DMS53 treated with DMSO at 0.1 percent for 48 hours (cell line): Measurements from ENCODE around the gene WSB1.
A peak's percentile ranks its signal among the peaks of the same experiment; 100 is the strongest.

Experiments used
- DNase-seq: peaks from one replicate; lab custom pipeline; 2025; ENCODE audit not compliant: unreplicated experiment; lab: John Stamatoyannopoulos, UW

WSB1 gene

GRCh38 chr17:27333410-27333980 is 39.6 kb downstream of the WSB1 start:
- no peak for DNase-seq

GRCh38 chr17:27336184-27336583 is 42.3 kb downstream of the WSB1 start:
- DNase-seq = no peak

GRCh38 chr17:27338536-27338985 is 44.6 kb downstream of the WSB1 start:
- DNase-seq = no peak

- DNase-seq = no peak
Observed at GRCh38 chr17:27339198-27339835, 45.4 kb downstream of the WSB1 start.

GRCh38 chr17:27339836-27340550 is 46.1 kb downstream of the WSB1 start:
- no peak for DNase-seq

GRCh38 chr17:27340575-27340974 is 46.7 kb downstream of the WSB1 start:
- no peak for DNase-seq

GRCh38 chr17:27341041-27341471 is 47.1 kb downstream of the WSB1 start:
- DNase-seq = peak; percentile 33

GRCh38 chr17:27342059-27342458 is 48.1 kb downstream of the WSB1 start:
- DNase-seq = no peak

- no peak for DNase-seq
Observed at GRCh38 chr17:27343294-27343693, 49.4 kb downstream of the WSB1 start.

- no peak for DNase-seq
Observed at GRCh38 chr17:27343977-27344607, 50.2 kb downstream of the WSB1 start.

GRCh38 chr17:27345141-27345904 is 51.4 kb downstream of the WSB1 start:
- DNase-seq = peak; percentile 95

- no peak for DNase-seq
Observed at GRCh38 chr17:27346228-27346899, 52.5 kb downstream of the WSB1 start.

- no peak for DNase-seq
Observed at GRCh38 chr17:27348196-27348595, 54.3 kb downstream of the WSB1 start.

GRCh38 chr17:27349540-27350021 is 55.7 kb downstream of the WSB1 start:
- DNase-seq = no peak

- no peak for DNase-seq
Observed at GRCh38 chr17:27351759-27352158, 57.8 kb downstream of the WSB1 start.

- no peak for DNase-seq
Observed at GRCh38 chr17:27352448-27353032, 58.6 kb downstream of the WSB1 start.

GRCh38 chr17:27353033-27353460 is 59.1 kb downstream of the WSB1 start:
- peak; percentile 32 for DNase-seq

GRCh38 chr17:27353461-27354050 is 59.6 kb downstream of the WSB1 start:
- peak; percentile 95 for DNase-seq

GRCh38 chr17:27354051-27354490 is 60.2 kb downstream of the WSB1 start:
- DNase-seq = no peak
